Bone marrow (tissue), 2 donors: ENCODE results near the gene ASCL4.
"Not testable (repeated sequence)": the region's sequence is repeated elsewhere in the genome, so short reads cannot be mapped to it uniquely, and the experiment has no call there.

Source experiments
- DNase-seq, 2 donors: peaks; one replicate each; lab custom pipeline; 2025; lab: John Stamatoyannopoulos, UW

ASCL4 gene, protein sequence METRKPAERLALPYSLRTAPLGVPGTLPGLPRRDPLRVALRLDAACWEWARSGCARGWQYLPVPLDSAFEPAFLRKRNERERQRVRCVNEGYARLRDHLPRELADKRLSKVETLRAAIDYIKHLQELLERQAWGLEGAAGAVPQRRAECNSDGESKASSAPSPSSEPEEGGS

GRCh38 chr12:107774349-107775029 is at the start of gene ASCL4:
ASCL4 (plus strand) TSS chr12:107774704; CDS start chr12:107775219, 515 bp downstream.
- DNase-seq = no peak

DNA sequence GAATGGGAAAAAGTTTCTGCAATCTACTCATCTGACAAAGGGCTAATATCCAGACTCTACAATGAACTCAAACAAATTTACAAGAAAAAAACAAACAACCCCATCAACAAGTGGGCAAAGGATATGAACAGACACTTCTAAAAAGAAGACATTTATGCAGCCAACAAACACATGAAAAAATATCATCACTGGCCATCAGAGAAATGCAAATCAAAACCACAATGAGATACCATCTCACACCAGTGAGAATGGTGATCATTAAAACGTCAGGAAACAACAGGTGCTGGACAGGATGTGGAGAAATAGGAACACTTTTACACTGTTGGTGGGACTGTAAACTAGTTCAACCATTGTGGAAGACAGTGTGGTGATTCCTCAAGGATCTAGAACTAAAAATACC is 47.2 kb upstream of the ASCL4 start:
- not testable (repeated sequence) for DNase-seq

DNA sequence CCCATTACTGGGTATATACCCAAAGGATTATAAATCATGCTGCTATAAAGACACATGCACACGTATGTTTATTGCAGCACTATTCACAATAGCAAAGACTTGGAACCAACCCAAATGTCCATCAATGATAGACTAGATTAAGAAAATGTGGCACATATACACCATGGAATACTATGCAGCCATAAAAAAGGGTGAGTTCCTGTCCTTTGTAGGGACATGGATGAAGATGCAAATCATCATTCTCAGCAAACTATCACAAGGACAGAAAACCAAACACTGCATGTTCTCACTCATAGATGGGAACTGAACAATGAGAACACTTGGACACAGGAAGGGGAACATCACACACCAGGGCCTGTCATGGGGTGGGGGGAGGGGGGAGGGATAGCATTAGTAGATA is 46.8 kb upstream of the ASCL4 start:
- DNase-seq = not testable (repeated sequence)

- no peak for DNase-seq
Measured at GRCh38 chr12:107730618-107731341, 43.7 kb upstream of the ASCL4 start.

DNA sequence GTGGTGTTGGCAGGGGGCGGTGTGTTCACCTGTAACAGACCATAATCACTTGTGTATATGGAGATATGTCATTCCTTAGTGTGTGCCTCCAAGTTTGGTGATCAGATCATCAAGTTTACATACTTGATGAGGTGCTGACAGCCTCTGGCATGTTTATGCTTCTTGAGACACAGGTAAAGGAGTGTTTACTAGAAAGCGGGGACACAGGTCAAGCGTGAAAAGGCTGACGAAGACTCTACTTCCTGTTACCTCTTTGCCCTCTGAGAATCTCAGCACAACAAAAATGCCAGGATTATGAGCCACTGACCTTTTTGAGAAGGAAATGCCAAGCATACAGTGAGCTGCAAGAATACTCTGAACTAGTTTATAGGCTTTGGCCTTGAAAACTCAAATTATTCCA is 43.1 kb upstream of the ASCL4 start:
- DNase-seq = no peak

GRCh38 chr12:107732365-107732764 is 42.1 kb upstream of the ASCL4 start:
- DNase-seq = no peak

DNA sequence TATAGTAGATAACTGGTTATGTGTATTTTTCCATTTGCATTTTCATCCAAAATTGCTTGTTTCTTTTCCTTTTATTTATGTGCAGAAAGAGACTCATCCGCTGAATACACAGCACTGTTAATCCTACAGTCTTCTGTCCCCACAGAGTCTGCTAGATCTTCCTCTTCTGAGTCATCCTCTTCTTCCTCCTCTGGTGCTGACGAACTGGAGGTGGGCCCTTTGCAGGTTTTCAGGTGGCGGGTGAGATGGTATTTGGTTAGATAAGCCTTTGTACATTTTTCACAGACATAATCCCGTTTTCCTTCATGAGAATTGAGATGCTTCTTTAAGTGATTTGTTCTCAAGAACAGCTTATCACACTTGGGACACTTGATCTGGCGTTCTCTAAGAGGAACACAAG is 40.4 kb upstream of the ASCL4 start:
- no peak for DNase-seq

DNA sequence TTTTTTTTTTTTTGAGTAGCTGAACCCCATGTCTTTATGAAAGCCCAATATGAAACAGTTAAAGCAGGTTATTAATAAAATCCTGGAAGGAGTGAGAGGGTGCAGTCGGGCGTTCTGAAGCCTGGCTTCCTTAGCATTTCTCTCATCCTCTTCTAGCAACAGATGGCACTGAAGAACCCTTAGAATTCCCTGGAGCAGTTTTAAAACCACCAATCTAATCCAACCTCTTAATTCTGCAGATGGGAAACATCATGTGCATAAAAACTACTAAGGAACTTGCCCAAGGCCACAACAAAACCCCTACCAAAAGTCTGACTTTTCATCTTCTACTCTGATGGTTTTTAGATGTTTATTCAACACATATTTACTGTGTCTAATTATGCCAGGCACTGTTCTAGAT is 38.7 kb upstream of the ASCL4 start:
- no peak for DNase-seq

GRCh38 chr12:107736914-107737313 is 37.6 kb upstream of the ASCL4 start:
- peak in 1 of 2 donors; percentile 30 for DNase-seq

- DNase-seq = no peak
Measured at GRCh38 chr12:107748472-107748871, 26.0 kb upstream of the ASCL4 start.

GRCh38 chr12:107749083-107749482 is 25.4 kb upstream of the ASCL4 start:
- DNase-seq = no peak

GRCh38 chr12:107759410-107759809 is 15.1 kb upstream of the ASCL4 start:
- DNase-seq = no peak

GRCh38 chr12:107760207-107760808 is 14.2 kb upstream of the ASCL4 start:
- no peak for DNase-seq

- peak; percentile 70 to 80 for DNase-seq
Measured at GRCh38 chr12:107760809-107761501, 13.5 kb upstream of the ASCL4 start, which contains the start of gene PRDM4. PRDM4 (minus strand) TSS chr12:107761137; CDS start chr12:107760515, 622 bp downstream.

DNA sequence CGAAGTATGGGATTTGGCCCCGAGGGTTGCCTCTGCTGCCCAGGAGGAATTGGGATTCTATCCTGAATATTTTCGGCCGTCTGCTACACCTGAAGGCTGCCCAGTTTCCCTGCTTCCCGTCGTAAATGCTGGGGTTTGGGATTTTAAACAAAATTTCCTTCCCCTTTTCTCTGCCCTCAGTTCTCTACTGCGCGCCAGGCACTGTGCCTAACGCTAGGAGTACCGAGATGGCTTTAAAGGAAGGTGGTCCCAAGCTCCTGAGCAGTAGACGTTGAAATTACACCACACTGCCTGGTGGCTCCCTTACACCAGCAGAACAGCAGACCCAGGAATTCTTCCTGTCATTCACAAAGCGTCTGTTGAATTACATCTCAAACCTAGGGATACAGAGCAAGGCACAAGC is 13.0 kb upstream of the ASCL4 start:
- no peak for DNase-seq

- DNase-seq = no peak
Measured at GRCh38 chr12:107762874-107763273, 11.6 kb upstream of the ASCL4 start.

- DNase-seq = no peak
Measured at GRCh38 chr12:107764626-107765025, 9.9 kb upstream of the ASCL4 start.

DNA sequence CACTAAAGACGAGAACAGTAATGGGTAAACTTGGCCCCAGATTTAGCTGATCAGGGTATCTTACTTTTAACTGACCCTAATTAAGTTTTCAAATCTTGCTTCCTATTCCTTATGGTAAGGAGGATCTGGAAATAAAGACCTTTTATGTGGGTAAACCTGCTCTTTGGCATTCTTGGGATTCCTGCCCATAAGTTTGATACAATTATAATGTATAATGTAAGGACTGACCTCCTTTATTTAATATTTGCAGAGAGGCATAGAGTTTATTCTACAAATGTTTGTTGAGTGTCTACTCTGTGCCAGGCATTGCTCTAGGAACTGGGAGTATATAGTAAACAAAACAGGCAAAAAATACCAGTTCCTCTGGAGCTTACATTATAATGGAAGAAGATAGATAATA is 9.2 kb upstream of the ASCL4 start:
- no peak for DNase-seq

DNA sequence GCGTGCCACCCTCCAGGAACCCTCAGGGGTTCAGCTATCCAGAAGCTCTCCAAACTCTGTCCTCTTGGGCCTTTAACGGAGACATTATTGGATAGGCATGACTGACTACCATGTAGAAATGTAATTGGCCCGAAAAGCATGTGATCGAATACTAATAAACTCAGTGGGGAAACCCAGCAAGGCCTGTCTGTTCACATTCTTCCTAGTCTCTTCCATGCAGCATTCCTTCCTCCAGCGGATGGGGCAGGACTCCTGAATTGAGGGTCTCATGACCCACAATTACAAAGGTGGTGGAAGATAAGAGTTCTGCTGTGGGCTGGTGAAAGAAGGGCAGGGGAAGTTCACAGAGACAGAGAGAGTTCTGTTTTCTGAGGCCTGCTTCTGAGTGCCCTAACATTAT is 7.0 kb upstream of the ASCL4 start:
- DNase-seq = no peak

DNA sequence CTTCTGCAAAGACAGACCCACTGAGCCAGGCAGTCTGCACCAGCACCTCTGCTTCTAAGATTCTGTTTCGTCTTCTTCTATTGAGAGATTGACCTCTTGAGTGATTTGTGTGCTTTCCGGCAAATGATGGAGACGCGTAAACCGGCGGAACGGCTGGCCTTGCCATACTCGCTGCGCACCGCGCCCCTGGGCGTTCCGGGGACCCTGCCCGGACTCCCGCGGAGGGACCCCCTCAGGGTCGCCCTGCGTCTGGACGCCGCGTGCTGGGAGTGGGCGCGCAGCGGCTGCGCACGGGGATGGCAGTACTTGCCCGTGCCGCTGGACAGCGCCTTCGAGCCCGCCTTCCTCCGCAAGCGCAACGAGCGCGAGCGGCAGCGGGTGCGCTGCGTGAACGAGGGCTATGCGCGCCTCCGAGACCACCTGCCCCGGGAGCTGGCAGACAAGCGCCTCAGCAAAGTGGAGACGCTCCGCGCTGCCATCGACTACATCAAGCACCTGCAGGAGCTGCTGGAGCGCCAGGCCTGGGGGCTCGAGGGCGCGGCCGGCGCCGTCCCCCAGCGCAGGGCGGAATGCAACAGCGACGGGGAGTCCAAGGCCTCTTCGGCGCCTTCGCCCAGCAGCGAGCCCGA is 703 bp downstream of the ASCL4 start:
- DNase-seq = no peak

GRCh38 chr12:107776171-107776570 is 1.7 kb downstream of the ASCL4 start:
- no peak for DNase-seq
